ENCODE results near the gene PLCG2.

Gene PLCG2

GRCh38 chr16:81967358-81967757, 188.3 kb downstream of the PLCG2 start:
- Histone ChIP-seq H3K36me3 (replicated peaks in 1 of 2; ENCODE audit: control insufficient read depth in 2 of 2, insufficient read depth in 2 of 2, low read length in 2 of 2) (no peaks in the 10 kb centered on the region), H3K4me3 (ENCODE audit: low read length in 2 of 2) (no peak overlapping the region), H2AFZ (ENCODE audit: low read length) (no peak overlapping the region), H3K4ac (ENCODE audit: low read length) (no peak overlapping the region), H3K4me2 (ENCODE audit: insufficient read depth, low read length, poor library complexity, severe bottlenecking) (no peak overlapping the region), H4K91ac (ENCODE audit: low read depth, low read length, poor library complexity) (no peak overlapping the region), H4K8ac (ENCODE audit: low read depth, low read length) (no peak overlapping the region), H3K9me3 (replicated peaks in 1 of 2; ENCODE audit: control insufficient read depth in 2 of 2, insufficient read depth in 1 of 2, low read depth in 1 of 2, low read length in 2 of 2) (peaks cover 0 to under 1% of the 10 kb centered on the region in 2 donors), H3K27me3 (ENCODE audit: control insufficient read depth in 3 of 3, insufficient read depth in 3 of 3, low read depth in 1 of 3, low read length in 3 of 3) (no peaks in the 10 kb centered on the region), H3K18ac (ENCODE audit: low read length) (no peak overlapping the region), H3K14ac (ENCODE audit: low read length) (no peak overlapping the region), H2BK15ac (ENCODE audit: low read length) (no peak overlapping the region), H2BK5ac (ENCODE audit: low read length) (no peak overlapping the region), H2BK120ac (ENCODE audit: low read depth, low read length) (no peak overlapping the region), H3K23ac (ENCODE audit: low read depth, low read length, poor library complexity) (no peak overlapping the region), H3K4me1 (ENCODE audit: control insufficient read depth in 2 of 2, insufficient read depth in 1 of 2, low read depth in 1 of 2, low read length in 2 of 2) (no peaks in the 10 kb centered on the region), H3K27ac (replicated peaks; ENCODE audit: low read length) (no peak overlapping the region), H2AK5ac (ENCODE audit: low read depth, low read length) (no peak overlapping the region), H2BK12ac (ENCODE audit: low read length) (no peak overlapping the region), H3K79me1 (ENCODE audit: low read depth, low read length) (no peaks in the 10 kb centered on the region), H3K9ac (ENCODE audit: low read depth, low read length, poor library complexity) (no peak overlapping the region)
- no peak for DNase-seq (ENCODE audit: low spot score)
- WGBS, 2 donors (ENCODE audit: extremely low coverage in 2 of 2, insufficient read length in 2 of 2, insufficient replicate concordance in 1 of 2): no CpG with 5 or more reads among the region's 5 CpGs

- no peaks in the 10 kb centered on the region for H3K79me1 ChIP-seq (ENCODE audit: low read depth, low read length)
- no peak overlapping the region for H2BK5ac ChIP-seq (ENCODE audit: low read length)
- no peak overlapping the region for H3K9ac ChIP-seq (ENCODE audit: low read depth, low read length, poor library complexity)
- no peak overlapping the region for H2BK120ac ChIP-seq (ENCODE audit: low read depth, low read length)
- H3K9me3 ChIP-seq (replicated peaks in 1 of 2; ENCODE audit: control insufficient read depth in 2 of 2, insufficient read depth in 1 of 2, low read depth in 1 of 2, low read length in 2 of 2): peaks cover 0 to 3% of the 10 kb centered on the region in 2 donors
- H3K4ac ChIP-seq (ENCODE audit: low read length): no peak overlapping the region
- no peak overlapping the region for H3K4me2 ChIP-seq (ENCODE audit: insufficient read depth, low read length, poor library complexity, severe bottlenecking)
- no peak overlapping the region for H2BK12ac ChIP-seq (ENCODE audit: low read length)
- H2AK5ac ChIP-seq (ENCODE audit: low read depth, low read length): no peak overlapping the region
- no peak overlapping the region for H3K23ac ChIP-seq (ENCODE audit: low read depth, low read length, poor library complexity)
- no peaks in the 10 kb centered on the region for H3K36me3 ChIP-seq (replicated peaks in 1 of 2; ENCODE audit: control insufficient read depth in 2 of 2, insufficient read depth in 2 of 2, low read length in 2 of 2)
- H2BK15ac ChIP-seq (ENCODE audit: low read length): no peak overlapping the region
- H2AFZ ChIP-seq (ENCODE audit: low read length): no peak overlapping the region
- H3K4me1 ChIP-seq (ENCODE audit: control insufficient read depth in 2 of 2, insufficient read depth in 1 of 2, low read depth in 1 of 2, low read length in 2 of 2): no peaks in the 10 kb centered on the region
- no peak for DNase-seq (ENCODE audit: low spot score)
- H3K27ac ChIP-seq (replicated peaks; ENCODE audit: low read length): no peak overlapping the region
- no CpG with 5 or more reads among the region's 1 CpG for WGBS, 2 donors (ENCODE audit: extremely low coverage in 2 of 2, insufficient read length in 2 of 2, insufficient replicate concordance in 1 of 2)
- no peak overlapping the region for H3K18ac ChIP-seq (ENCODE audit: low read length)
- H4K91ac ChIP-seq (ENCODE audit: low read depth, low read length, poor library complexity): no peak overlapping the region
- H3K4me3 ChIP-seq (ENCODE audit: low read length in 2 of 2): no peak overlapping the region
- no peak overlapping the region for H4K8ac ChIP-seq (ENCODE audit: low read depth, low read length)
- H3K14ac ChIP-seq (ENCODE audit: low read length): no peak overlapping the region
- H3K27me3 ChIP-seq (ENCODE audit: control insufficient read depth in 3 of 3, insufficient read depth in 3 of 3, low read depth in 1 of 3, low read length in 3 of 3): no peaks in the 10 kb centered on the region
Observed at GRCh38 chr16:81971853-81972252, 192.8 kb downstream of the PLCG2 start.

GRCh38 chr16:81973737-81974136, 194.6 kb downstream of the PLCG2 start:
- Histone ChIP-seq H3K27ac (replicated peaks; ENCODE audit: low read length) (no peak overlapping the region), H3K23ac (ENCODE audit: low read depth, low read length, poor library complexity) (no peak overlapping the region), H4K91ac (ENCODE audit: low read depth, low read length, poor library complexity) (no peak overlapping the region), H2BK12ac (ENCODE audit: low read length) (no peak overlapping the region), H2BK120ac (ENCODE audit: low read depth, low read length) (no peak overlapping the region), H3K4me3 (ENCODE audit: low read length in 2 of 2) (no peak overlapping the region), H2AFZ (ENCODE audit: low read length) (no peak overlapping the region), H2BK15ac (ENCODE audit: low read length) (no peak overlapping the region), H3K79me1 (ENCODE audit: low read depth, low read length) (no peaks in the 10 kb centered on the region), H3K4me1 (ENCODE audit: control insufficient read depth in 2 of 2, insufficient read depth in 1 of 2, low read depth in 1 of 2, low read length in 2 of 2) (no peaks in the 10 kb centered on the region), H2AK5ac (ENCODE audit: low read depth, low read length) (no peak overlapping the region), H3K36me3 (replicated peaks in 1 of 2; ENCODE audit: control insufficient read depth in 2 of 2, insufficient read depth in 2 of 2, low read length in 2 of 2) (no peaks in the 10 kb centered on the region), H3K9ac (ENCODE audit: low read depth, low read length, poor library complexity) (no peak overlapping the region), H3K4ac (ENCODE audit: low read length) (no peak overlapping the region), H3K27me3 (ENCODE audit: control insufficient read depth in 3 of 3, insufficient read depth in 3 of 3, low read depth in 1 of 3, low read length in 3 of 3) (no peaks in the 10 kb centered on the region), H3K4me2 (ENCODE audit: insufficient read depth, low read length, poor library complexity, severe bottlenecking) (no peak overlapping the region), H4K8ac (ENCODE audit: low read depth, low read length) (no peak overlapping the region), H3K18ac (ENCODE audit: low read length) (no peak overlapping the region), H3K14ac (ENCODE audit: low read length) (no peak overlapping the region), H2BK5ac (ENCODE audit: low read length) (no peak overlapping the region), H3K9me3 (replicated peaks in 1 of 2; ENCODE audit: control insufficient read depth in 2 of 2, insufficient read depth in 1 of 2, low read depth in 1 of 2, low read length in 2 of 2) (peaks cover 0 to 3% of the 10 kb centered on the region in 2 donors)
- no peak for DNase-seq (ENCODE audit: low spot score)
- WGBS, 2 donors (ENCODE audit: extremely low coverage in 2 of 2, insufficient read length in 2 of 2, insufficient replicate concordance in 1 of 2): no CpG with 5 or more reads among the region's 2 CpGs

GRCh38 chr16:81975637-81976036, 196.5 kb downstream of the PLCG2 start:
- no peak overlapping the region for H4K8ac ChIP-seq (ENCODE audit: low read depth, low read length)
- H2BK12ac ChIP-seq (ENCODE audit: low read length): no peak overlapping the region
- no peak overlapping the region for H3K4me3 ChIP-seq (ENCODE audit: low read length in 2 of 2)
- H2AK5ac ChIP-seq (ENCODE audit: low read depth, low read length): no peak overlapping the region
- H3K4me2 ChIP-seq (ENCODE audit: insufficient read depth, low read length, poor library complexity, severe bottlenecking): no peak overlapping the region
- no peaks in the 10 kb centered on the region for H3K79me1 ChIP-seq (ENCODE audit: low read depth, low read length)
- DNase-seq (ENCODE audit: low spot score): no peak
- H3K27me3 ChIP-seq (ENCODE audit: control insufficient read depth in 3 of 3, insufficient read depth in 3 of 3, low read depth in 1 of 3, low read length in 3 of 3): no peaks in the 10 kb centered on the region
- WGBS, 2 donors (ENCODE audit: extremely low coverage in 2 of 2, insufficient read length in 2 of 2, insufficient replicate concordance in 1 of 2): no CpG with 5 or more reads among the region's 1 CpG
- no peaks in the 10 kb centered on the region for H3K36me3 ChIP-seq (replicated peaks in 1 of 2; ENCODE audit: control insufficient read depth in 2 of 2, insufficient read depth in 2 of 2, low read length in 2 of 2)
- H3K23ac ChIP-seq (ENCODE audit: low read depth, low read length, poor library complexity): no peak overlapping the region
- H3K4me1 ChIP-seq (ENCODE audit: control insufficient read depth in 2 of 2, insufficient read depth in 1 of 2, low read depth in 1 of 2, low read length in 2 of 2): no peaks in the 10 kb centered on the region
- no peak overlapping the region for H3K14ac ChIP-seq (ENCODE audit: low read length)
- H4K91ac ChIP-seq (ENCODE audit: low read depth, low read length, poor library complexity): no peak overlapping the region
- no peak overlapping the region for H2BK15ac ChIP-seq (ENCODE audit: low read length)
- no peak overlapping the region for H3K4ac ChIP-seq (ENCODE audit: low read length)
- H2BK120ac ChIP-seq (ENCODE audit: low read depth, low read length): no peak overlapping the region
- H2AFZ ChIP-seq (ENCODE audit: low read length): no peak overlapping the region
- H3K27ac ChIP-seq (replicated peaks; ENCODE audit: low read length): no peak overlapping the region
- no peak overlapping the region for H3K9ac ChIP-seq (ENCODE audit: low read depth, low read length, poor library complexity)
- H2BK5ac ChIP-seq (ENCODE audit: low read length): no peak overlapping the region
- no peak overlapping the region for H3K18ac ChIP-seq (ENCODE audit: low read length)
- peaks cover 0 to 3% of the 10 kb centered on the region in 2 donors for H3K9me3 ChIP-seq (replicated peaks in 1 of 2; ENCODE audit: control insufficient read depth in 2 of 2, insufficient read depth in 1 of 2, low read depth in 1 of 2, low read length in 2 of 2)

Measured in neuronal stem cell (in vitro differentiated cells).